Measurements from ENCODE around the gene EP400. TPM values are rescaled to one million over a fixed set of nuclear protein-coding genes. Genes with fewer than 3 reads are reported as not detected.

Gene EP400
- total RNA-seq, 1 donor from 2014 or later, result 51.3 TPM

- Mint-ChIP-seq H3K36me3 (ENCODE audit: unreplicated experiment) (peaks cover 14% of the 10 kb centered on the region), H3K27me3 (ENCODE audit: unreplicated experiment) (no peaks in the 10 kb centered on the region), H3K9me3 (ENCODE audit: unreplicated experiment) (no peaks in the 10 kb centered on the region), H3K27ac (ENCODE audit: unreplicated experiment) (no peak overlapping the region), H3K4me3 (ENCODE audit: unreplicated experiment) (no peak overlapping the region), H3K4me1 (ENCODE audit: unreplicated experiment) (peaks cover 8% of the 10 kb centered on the region)
- TF ChIP-seq CTCF (IDR thresholded peaks at IDR 0.05), result no peak
- no peak for DNase-seq (ENCODE audit: extremely low spot score, unreplicated experiment)
Observed at GRCh38 chr12:131934535-131934934, 15.2 kb upstream of the EP400 start.

- no peak for TF ChIP-seq CTCF (IDR thresholded peaks at IDR 0.05)
- Mint-ChIP-seq H3K27ac (ENCODE audit: unreplicated experiment) (no peak overlapping the region), H3K9me3 (ENCODE audit: unreplicated experiment) (no peaks in the 10 kb centered on the region), H3K36me3 (ENCODE audit: unreplicated experiment) (peaks cover 13% of the 10 kb centered on the region), H3K27me3 (ENCODE audit: unreplicated experiment) (no peaks in the 10 kb centered on the region), H3K4me1 (ENCODE audit: unreplicated experiment) (no peaks in the 10 kb centered on the region), H3K4me3 (ENCODE audit: unreplicated experiment) (no peak overlapping the region)
- DNase-seq (ENCODE audit: extremely low spot score, unreplicated experiment), result no peak
Observed at GRCh38 chr12:131938082-131938481, 11.7 kb upstream of the EP400 start.

- H3K27me3 Mint-ChIP-seq (ENCODE audit: unreplicated experiment), result no peaks in the 10 kb centered on the region
- peaks cover 10% of the 10 kb centered on the region for H3K36me3 Mint-ChIP-seq (ENCODE audit: unreplicated experiment)
- H3K27ac Mint-ChIP-seq (ENCODE audit: unreplicated experiment), result no peak overlapping the region
- H3K9me3 Mint-ChIP-seq (ENCODE audit: unreplicated experiment), result no peaks in the 10 kb centered on the region
- TF ChIP-seq CTCF (IDR thresholded peaks at IDR 0.05), result no peak
- no peak for DNase-seq (ENCODE audit: extremely low spot score, unreplicated experiment)
- no peak overlapping the region for H3K4me3 Mint-ChIP-seq (ENCODE audit: unreplicated experiment)
- no peaks in the 10 kb centered on the region for H3K4me1 Mint-ChIP-seq (ENCODE audit: unreplicated experiment)
Observed at GRCh38 chr12:131939007-131939406, 10.7 kb upstream of the EP400 start.

- H3K4me3 Mint-ChIP-seq (ENCODE audit: unreplicated experiment), result no peak overlapping the region
- no peak for DNase-seq (ENCODE audit: extremely low spot score, unreplicated experiment)
- TF ChIP-seq CTCF (IDR thresholded peaks at IDR 0.05), result no peak
- no peaks in the 10 kb centered on the region for H3K9me3 Mint-ChIP-seq (ENCODE audit: unreplicated experiment)
- H3K27ac Mint-ChIP-seq (ENCODE audit: unreplicated experiment), result no peak overlapping the region
- no peaks in the 10 kb centered on the region for H3K4me1 Mint-ChIP-seq (ENCODE audit: unreplicated experiment)
- no peaks in the 10 kb centered on the region for H3K27me3 Mint-ChIP-seq (ENCODE audit: unreplicated experiment)
- peaks cover 13% of the 10 kb centered on the region for H3K36me3 Mint-ChIP-seq (ENCODE audit: unreplicated experiment)
Observed at GRCh38 chr12:131940141-131940547, 9.6 kb upstream of the EP400 start.

- Mint-ChIP-seq H3K27me3 (ENCODE audit: unreplicated experiment) (no peaks in the 10 kb centered on the region), H3K4me3 (ENCODE audit: unreplicated experiment) (no peak overlapping the region), H3K36me3 (ENCODE audit: unreplicated experiment) (peaks cover 14% of the 10 kb centered on the region), H3K4me1 (ENCODE audit: unreplicated experiment) (no peaks in the 10 kb centered on the region), H3K27ac (ENCODE audit: unreplicated experiment) (no peak overlapping the region), H3K9me3 (ENCODE audit: unreplicated experiment) (no peaks in the 10 kb centered on the region)
- DNase-seq (ENCODE audit: extremely low spot score, unreplicated experiment), result no peak
- TF ChIP-seq CTCF (IDR thresholded peaks at IDR 0.05), result no peak
Observed at GRCh38 chr12:131941116-131941986, 8.4 kb upstream of the EP400 start.

Data from osteocyte (in vitro differentiated cells).